ENCODE measurements around the gene ATG9B. TPM values are rescaled to one million over a fixed set of nuclear protein-coding genes. Genes with fewer than 3 reads are reported as not detected.

Gene ATG9B
- total and polyA plus RNA-seq, 2 of the 13 experiments (the other 11 are each of a cell fraction or from before 2014, with no cell fraction given), result 0.24 TPM; not detected in 1

GRCh38 chr7:151003572-151003971 lies 20.7 kb downstream of the ATG9B start (continued):
- no peak for TF ChIP-seq ISX (CRISPR knock-in tag; conservative IDR thresholded peaks at IDR 0.05)
- TF ChIP-seq PRDM10 (CRISPR knock-in tag; IDR thresholded peaks at IDR 0.05; ENCODE audit: low read depth), result no peak
- TF ChIP-seq MYNN (CRISPR knock-in tag; IDR thresholded peaks at IDR 0.05; ENCODE audit: low read depth), result no peak
- TF ChIP-seq ZC3H13 (CRISPR knock-in tag; IDR thresholded peaks at IDR 0.05), result no peak
- TF ChIP-seq MTF2 (CRISPR knock-in tag; IDR thresholded peaks at IDR 0.05; ENCODE audit: borderline replicate concordance), result no peak
- TF ChIP-seq NR2F1 (CRISPR knock-in tag; IDR thresholded peaks at IDR 0.05), result no peak
- TF ChIP-seq SAFB2 (CRISPR knock-in tag; IDR thresholded peaks at IDR 0.05; ENCODE audit: borderline replicate concordance, low read depth), result no peak
- no peak for TF ChIP-seq ZNF354B (CRISPR knock-in tag; IDR thresholded peaks at IDR 0.05)
- TF ChIP-seq SNAPC4 (CRISPR knock-in tag; IDR thresholded peaks at IDR 0.05), result no peak
- no peak for TF ChIP-seq ZNF644 (CRISPR knock-in tag; IDR thresholded peaks at IDR 0.05; ENCODE audit: low read depth)
- TF ChIP-seq ATM (IDR thresholded peaks at IDR 0.05; ENCODE audit: borderline replicate concordance), result no peak
- peak; percentile 72 for TF ChIP-seq FOSL2 (CRISPR knock-in tag; IDR thresholded peaks at IDR 0.05)
- no peak for TF ChIP-seq ZNF557 (CRISPR knock-in tag; IDR thresholded peaks at IDR 0.05)
- TF ChIP-seq, protein P1, sequence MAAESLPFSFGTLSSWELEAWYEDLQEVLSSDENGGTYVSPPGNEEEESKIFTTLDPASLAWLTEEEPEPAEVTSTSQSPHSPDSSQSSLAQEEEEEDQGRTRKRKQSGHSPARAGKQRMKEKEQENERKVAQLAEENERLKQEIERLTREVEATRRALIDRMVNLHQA (CRISPR knock-in tag; IDR thresholded peaks at IDR 0.05), result no peak
- TF ChIP-seq NCOA2 (CRISPR knock-in tag; IDR thresholded peaks at IDR 0.05), result no peak
- no peak for TF ChIP-seq FLYWCH1 (CRISPR knock-in tag; IDR thresholded peaks at IDR 0.05)
- TF ChIP-seq ZBED4 (CRISPR knock-in tag; IDR thresholded peaks at IDR 0.05; ENCODE audit: borderline replicate concordance), result no peak
